ENCODE results near the gene WDR11. TPM values are rescaled to one million over a fixed set of nuclear protein-coding genes. Genes with fewer than 3 reads are reported as not detected.
"Not testable (repeated sequence)": the region's sequence is repeated elsewhere in the genome, so short reads cannot be mapped to it uniquely, and the experiment has no call there.

Gene WDR11
- total and polyA plus RNA-seq, 2 experiments from 2014 or later, result 31.2 to 40.3 TPM

DNA sequence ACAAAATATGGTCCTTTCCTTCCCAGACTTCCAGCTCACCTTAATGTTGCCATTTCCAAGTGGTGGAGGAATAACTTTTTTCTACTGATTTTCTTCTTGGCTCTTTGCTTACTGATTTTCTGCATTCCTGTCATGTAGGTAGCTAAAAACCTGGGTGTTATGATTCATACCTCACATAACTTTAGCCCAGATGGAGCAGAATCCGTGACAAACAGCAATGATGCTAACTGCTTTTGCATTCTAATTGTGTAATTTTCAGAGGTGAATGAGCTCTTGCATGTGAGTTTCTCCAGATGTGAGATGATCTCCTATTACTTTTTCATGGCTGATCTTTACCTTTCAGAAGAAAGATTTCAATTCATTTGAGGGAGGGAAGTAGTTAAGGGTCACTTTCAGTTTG lies 43.4 kb downstream of the WDR11 start:
- Histone ChIP-seq H3K27ac (no peak overlapping the region), H3K27me3 (no peaks in the 10 kb centered on the region), H3K4me1 (ENCODE audit: low read depth) (no peaks in the 10 kb centered on the region), H3K4me3 (no peak overlapping the region), H3K9me3 (ENCODE audit: low read depth) (no peaks in the 10 kb centered on the region), H3K36me3 (peaks cover 9% of the 10 kb centered on the region)
- TF ChIP-seq, protein P1, sequence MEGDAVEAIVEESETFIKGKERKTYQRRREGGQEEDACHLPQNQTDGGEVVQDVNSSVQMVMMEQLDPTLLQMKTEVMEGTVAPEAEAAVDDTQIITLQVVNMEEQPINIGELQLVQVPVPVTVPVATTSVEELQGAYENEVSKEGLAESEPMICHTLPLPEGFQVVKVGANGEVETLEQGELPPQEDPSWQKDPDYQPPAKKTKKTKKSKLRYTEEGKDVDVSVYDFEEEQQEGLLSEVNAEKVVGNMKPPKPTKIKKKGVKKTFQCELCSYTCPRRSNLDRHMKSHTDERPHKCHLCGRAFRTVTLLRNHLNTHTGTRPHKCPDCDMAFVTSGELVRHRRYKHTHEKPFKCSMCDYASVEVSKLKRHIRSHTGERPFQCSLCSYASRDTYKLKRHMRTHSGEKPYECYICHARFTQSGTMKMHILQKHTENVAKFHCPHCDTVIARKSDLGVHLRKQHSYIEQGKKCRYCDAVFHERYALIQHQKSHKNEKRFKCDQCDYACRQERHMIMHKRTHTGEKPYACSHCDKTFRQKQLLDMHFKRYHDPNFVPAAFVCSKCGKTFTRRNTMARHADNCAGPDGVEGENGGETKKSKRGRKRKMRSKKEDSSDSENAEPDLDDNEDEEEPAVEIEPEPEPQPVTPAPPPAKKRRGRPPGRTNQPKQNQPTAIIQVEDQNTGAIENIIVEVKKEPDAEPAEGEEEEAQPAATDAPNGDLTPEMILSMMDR (IDR thresholded peaks at IDR 0.05; ENCODE audit: low read depth, low read length), result no peak
- DNase-seq (ENCODE audit: low read depth in 1 of 2, low spot score in 1 of 2), result no peak

- H3K4me1 ChIP-seq (ENCODE audit: low read depth), result no peaks in the 10 kb centered on the region
- TF ChIP-seq, protein P1 (IDR thresholded peaks at IDR 0.05; ENCODE audit: low read depth, low read length), result no peak
- H3K4me3 ChIP-seq, result no peak overlapping the region
- no peaks in the 10 kb centered on the region for H3K9me3 ChIP-seq (ENCODE audit: low read depth)
- H3K27ac ChIP-seq, result no peak overlapping the region
- DNase-seq (ENCODE audit: low read depth in 1 of 2, low spot score in 1 of 2), result peak in 1 of 2 donors; percentile 38
- peaks cover 21% of the 10 kb centered on the region for H3K36me3 ChIP-seq
- H3K27me3 ChIP-seq, result no peaks in the 10 kb centered on the region
Observed at GRCh38 chr10:120897343-120897742, 46.2 kb downstream of the WDR11 start.

- Histone ChIP-seq H3K9me3 (ENCODE audit: low read depth) (no peaks in the 10 kb centered on the region), H3K4me1 (ENCODE audit: low read depth) (no peaks in the 10 kb centered on the region), H3K27ac (no peak overlapping the region), H3K36me3 (peaks cover 73% of the 10 kb centered on the region), H3K27me3 (no peaks in the 10 kb centered on the region), H3K4me3 (no peak overlapping the region)
- no peak for DNase-seq (ENCODE audit: low read depth in 1 of 2, low spot score in 1 of 2)
- TF ChIP-seq, protein P1 (IDR thresholded peaks at IDR 0.05; ENCODE audit: low read depth, low read length), result no peak
Observed at GRCh38 chr10:120905268-120905667, 54.1 kb downstream of the WDR11 start.

DNA sequence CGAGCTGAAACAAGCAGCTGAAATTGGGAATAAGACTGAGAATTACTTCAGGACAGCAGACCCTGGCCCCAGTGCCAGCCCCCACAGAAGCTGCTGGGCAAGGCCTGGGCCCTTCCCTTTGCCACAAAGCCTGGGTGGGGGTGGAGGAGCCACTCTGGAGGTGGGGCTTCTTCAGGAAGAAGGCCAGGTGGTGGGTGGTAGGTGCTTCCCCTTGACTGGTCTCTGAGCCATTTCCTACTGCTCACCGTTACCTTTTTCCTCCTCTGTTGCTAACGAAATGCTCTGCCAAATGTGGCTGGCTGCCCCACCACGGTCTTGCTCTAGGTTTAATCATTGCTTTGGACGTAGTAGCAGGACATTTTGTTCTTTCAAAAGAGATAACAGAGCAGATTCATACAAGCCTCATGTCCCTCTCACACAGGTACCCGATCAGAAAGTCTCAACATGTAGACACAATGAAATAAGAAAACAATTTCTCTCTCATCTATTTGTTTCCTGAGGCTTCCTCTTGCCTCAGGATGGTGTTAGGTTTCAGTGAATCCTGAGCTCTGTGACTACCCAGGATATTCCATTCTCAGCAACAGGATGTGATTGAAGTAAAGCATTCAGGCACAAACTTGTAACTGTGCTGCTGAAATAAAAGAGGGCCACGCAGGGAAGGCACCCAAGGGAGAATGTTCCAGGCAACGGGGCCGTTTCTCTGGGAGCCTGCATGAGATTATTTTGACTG lies 66.5 kb downstream of the WDR11 start:
- Histone ChIP-seq H3K36me3 (no peaks in the 10 kb centered on the region), H3K4me1 (ENCODE audit: low read depth) (no peaks in the 10 kb centered on the region), H3K9me3 (ENCODE audit: low read depth) (no peaks in the 10 kb centered on the region), H3K4me3 (no peak overlapping the region), H3K27ac (no peak overlapping the region), H3K27me3 (no peaks in the 10 kb centered on the region)
- TF ChIP-seq, protein P1 (IDR thresholded peaks at IDR 0.05; ENCODE audit: low read depth, low read length), result no peak
- DNase-seq (ENCODE audit: low read depth in 1 of 2, low spot score in 1 of 2), result no peak

GRCh38 chr10:120923886-120924285 lies 72.7 kb downstream of the WDR11 start:
- not testable (repeated sequence) for H3K4me1 ChIP-seq (ENCODE audit: low read depth); H3K36me3 ChIP-seq; H3K9me3 ChIP-seq (ENCODE audit: low read depth); H3K4me3 ChIP-seq; DNase-seq (ENCODE audit: low read depth in 1 of 2, low spot score in 1 of 2); H3K27ac ChIP-seq; H3K27me3 ChIP-seq

DNA sequence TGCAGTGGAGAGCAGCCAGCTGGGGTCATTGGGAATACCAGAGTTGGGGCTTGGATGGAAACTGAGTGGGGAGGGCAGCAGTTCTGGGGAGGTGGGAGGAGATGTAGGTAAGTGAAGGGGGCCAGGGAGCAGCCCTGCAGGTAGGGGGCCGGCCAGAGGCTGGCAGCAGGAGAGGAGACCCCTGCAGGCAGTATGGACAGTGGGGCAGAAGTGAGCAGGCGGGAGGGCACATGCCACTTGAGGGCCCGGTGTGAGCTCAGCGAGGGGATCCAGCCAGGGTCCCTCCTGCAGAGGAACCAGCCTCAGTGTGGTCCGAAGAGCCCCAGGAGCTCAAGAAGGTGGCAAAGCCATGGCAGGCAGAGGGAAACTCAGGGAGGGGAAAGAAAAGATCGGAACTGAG lies 75.4 kb downstream of the WDR11 start:
- no peaks in the 10 kb centered on the region for H3K36me3 ChIP-seq
- no peaks in the 10 kb centered on the region for H3K4me1 ChIP-seq (ENCODE audit: low read depth)
- no peak overlapping the region for H3K4me3 ChIP-seq
- no peak overlapping the region for H3K27ac ChIP-seq
- TF ChIP-seq, protein P1 (IDR thresholded peaks at IDR 0.05; ENCODE audit: low read depth, low read length), result no peak
- H3K9me3 ChIP-seq (ENCODE audit: low read depth), result no peaks in the 10 kb centered on the region
- no peaks in the 10 kb centered on the region for H3K27me3 ChIP-seq
- DNase-seq (ENCODE audit: low read depth in 1 of 2, low spot score in 1 of 2), result no peak
